HEK293 (cell line): ENCODE data around the gene CDK16.

Experiments used
- BCL6B ChIP-seq: fragments of 450-650 bp; formaldehyde crosslinking; IDR thresholded peaks from 2 replicates; pipeline ENCODE4 v1.5.1; 2017; ENCODE audit warnings: missing biosample characterization, missing genetic modification characterization
- EGR2 ChIP-seq: fragments of 450-650 bp; formaldehyde crosslinking; IDR thresholded peaks from 2 replicates; pipeline ENCODE4 v1.5.1; 2016; ENCODE audit warnings: low read depth, missing biosample characterization, missing genetic modification characterization
- ELK4 ChIP-seq: IDR thresholded peaks from 2 replicates; pipeline ENCODE4 v1.6.1; 2011; ENCODE audit warnings: mild to moderate bottlenecking, low read depth, low read length, borderline replicate concordance
- GLI2 ChIP-seq: fragments of 450-650 bp; formaldehyde crosslinking; IDR thresholded peaks from 2 replicates; pipeline ENCODE4; 2017; ENCODE audit warnings: missing biosample characterization, missing genetic modification characterization, low read depth, borderline replicate concordance
- KLF10 ChIP-seq: fragments of 450-650 bp; IDR thresholded peaks from 2 replicates; pipeline ENCODE4 v1.5.1; 2018; ENCODE audit warnings: missing biosample characterization, mild to moderate bottlenecking, missing genetic modification characterization
- KLF17 ChIP-seq: fragments of 450-650 bp; formaldehyde crosslinking; IDR thresholded peaks from 2 replicates; pipeline ENCODE4 v1.5.1; 2016; ENCODE audit warnings: missing biosample characterization, missing genetic modification characterization
- KLF7 ChIP-seq: fragments of 450-650 bp; formaldehyde crosslinking; IDR thresholded peaks from 2 replicates; pipeline ENCODE4 v1.5.1; 2016; ENCODE audit warnings: missing biosample characterization, missing genetic modification characterization, borderline replicate concordance
- MEIS1 ChIP-seq: sonication (generic); formaldehyde crosslinking; IDR thresholded peaks from 2 replicates; pipeline ENCODE4 v1.8.1; 2022; ENCODE audit warnings: missing genetic modification reagents, mild to moderate bottlenecking, borderline replicate concordance
- MYNN ChIP-seq: fragments of 450-650 bp; formaldehyde crosslinking; IDR thresholded peaks from 2 replicates; pipeline ENCODE4 v1.5.1; 2016; ENCODE audit warnings: missing biosample characterization, missing genetic modification characterization, borderline replicate concordance
- SALL2 ChIP-seq: fragments of 450-650 bp; formaldehyde crosslinking; IDR thresholded peaks from 2 replicates; pipeline ENCODE4 v1.5.0; 2017; ENCODE audit warnings: missing biosample characterization, mild to moderate bottlenecking, missing genetic modification characterization, borderline replicate concordance
- SP2 ChIP-seq: fragments of 450-650 bp; formaldehyde crosslinking; IDR thresholded peaks from 2 replicates; pipeline ENCODE4 v1.5.1; 2016; ENCODE audit warnings: missing biosample characterization, missing genetic modification characterization
- TCF7L2 ChIP-seq: IDR thresholded peaks from 2 replicates; pipeline ENCODE4 v1.6.1; 2011; ENCODE audit warnings: low read depth, mild to moderate bottlenecking, inconsistent platforms, low read length, moderate library complexity, borderline replicate concordance
- TRIM28 ChIP-seq: IDR thresholded peaks from 2 replicates; pipeline ENCODE4 v1.6.1; 2011; ENCODE audit warnings: low read length, control low read depth, borderline replicate concordance
- ZBTB10 ChIP-seq: fragments of 450-650 bp; formaldehyde crosslinking; IDR thresholded peaks from 2 replicates; pipeline ENCODE4 v1.5.1; 2016; ENCODE audit warnings: missing biosample characterization, missing genetic modification characterization
- ZBTB21 ChIP-seq: fragments of 450-650 bp; formaldehyde crosslinking; IDR thresholded peaks from 2 replicates; pipeline ENCODE4 v1.5.1; 2017; ENCODE audit warnings: missing biosample characterization, missing genetic modification characterization
- ZBTB44 ChIP-seq: fragments of 450-650 bp; IDR thresholded peaks from 2 replicates; pipeline ENCODE4 v1.5.1; 2018; ENCODE audit warnings: missing biosample characterization, mild to moderate bottlenecking, missing genetic modification characterization
- ZBTB8A ChIP-seq: fragments of 450-650 bp; formaldehyde crosslinking; IDR thresholded peaks from 2 replicates; pipeline ENCODE4 v1.5.1; 2016; ENCODE audit warnings: missing biosample characterization, missing genetic modification characterization
- ZNF133 ChIP-seq: fragments of 450-650 bp; formaldehyde crosslinking; IDR thresholded peaks from 2 replicates; pipeline ENCODE4 v1.5.1; 2016; ENCODE audit warnings: missing biosample characterization, missing genetic modification characterization
- ZNF169 ChIP-seq: fragments of 450-650 bp; formaldehyde crosslinking; IDR thresholded peaks from 2 replicates; pipeline ENCODE4 v1.5.1; 2016; ENCODE audit warnings: missing biosample characterization, missing genetic modification characterization
- ZNF18 ChIP-seq: fragments of 450-650 bp; formaldehyde crosslinking; IDR thresholded peaks from 2 replicates; pipeline ENCODE4 v1.5.1; 2016; ENCODE audit warnings: missing biosample characterization, missing genetic modification characterization
- ZNF211 ChIP-seq: fragments of 450-650 bp; formaldehyde crosslinking; IDR thresholded peaks from 2 replicates; pipeline ENCODE4 v1.5.1; 2016; ENCODE audit warnings: low read depth, missing biosample characterization, missing genetic modification characterization
- ZNF311 ChIP-seq: fragments of 450-650 bp; formaldehyde crosslinking; IDR thresholded peaks from 2 replicates; pipeline ENCODE4 v1.5.1; 2017; ENCODE audit warnings: missing biosample characterization, missing genetic modification characterization, borderline replicate concordance
- ZNF335 ChIP-seq: fragments of 450-650 bp; formaldehyde crosslinking; conservative IDR thresholded peaks from 2 replicates; pipeline ENCODE4 v1.5.1; 2016; ENCODE audit warnings: missing biosample characterization, missing genetic modification characterization
- ZNF510 ChIP-seq: fragments of 450-650 bp; formaldehyde crosslinking; IDR thresholded peaks from 2 replicates; pipeline ENCODE4 v1.5.1; 2018; ENCODE audit warnings: mild to moderate bottlenecking, missing genetic modification characterization, missing biosample characterization; ENCODE audit not compliant: insufficient replicate concordance
- ZNF600 ChIP-seq: fragments of 450-650 bp; formaldehyde crosslinking; IDR thresholded peaks from 2 replicates; pipeline ENCODE4 v1.5.1; 2016; ENCODE audit warnings: missing biosample characterization, missing genetic modification characterization
- ZNF610 ChIP-seq: fragments of 450-650 bp; formaldehyde crosslinking; IDR thresholded peaks from 2 replicates; pipeline ENCODE4 v1.5.1; 2016; ENCODE audit warnings: missing biosample characterization, missing genetic modification characterization, borderline replicate concordance
- ZNF658 ChIP-seq: fragments of 450-650 bp; formaldehyde crosslinking; IDR thresholded peaks from 2 replicates; pipeline ENCODE4; 2016; ENCODE audit warnings: missing biosample characterization, missing genetic modification characterization
- ZNF76 ChIP-seq: fragments of 450-650 bp; formaldehyde crosslinking; IDR thresholded peaks from 2 replicates; pipeline ENCODE4; 2016; ENCODE audit warnings: low read depth, missing biosample characterization, missing genetic modification characterization, borderline replicate concordance
- ZNF791 ChIP-seq: fragments of 450-650 bp; formaldehyde crosslinking; IDR thresholded peaks from 2 replicates; pipeline ENCODE4 v1.5.1; 2016; ENCODE audit warnings: missing biosample characterization, missing genetic modification characterization
- ZNF837 ChIP-seq: fragments of 450-650 bp; formaldehyde crosslinking; IDR thresholded peaks from 2 replicates; pipeline ENCODE4 v1.5.1; 2016; ENCODE audit warnings: missing biosample characterization, missing genetic modification characterization

Gene CDK16

GRCh38 chrX:47190445-47191269 lies 27.8 kb upstream of the CDK16 start (continued):
- TF ChIP-seq ZNF18 (tag by site-specific recombination) (no peak), TCF7L2 (no peak), SP2 (tag by site-specific recombination) (peak; percentile 46), ZBTB44 (no peak), ZBTB10 (tag by site-specific recombination) (no peak; the same call in 1 of the 2 replicates), ZNF169 (tag by site-specific recombination) (no peak), TRIM28 (no peak), KLF10 (no peak; the same call in 1 of the 2 replicates), ZNF610 (tag by site-specific recombination) (0 out of 2 replicates have a peak, but pooled peaks have one; percentile 46), KLF17 (no peak), ZNF211 (no peak), ZNF837 (tag by site-specific recombination) (no peak), SALL2 (tag by site-specific recombination) (no peak), ZBTB21 (tag by site-specific recombination) (0 out of 2 replicates have a peak, but pooled peaks have one; percentile 24), ZNF791 (no peak), MYNN (tag by site-specific recombination) (no peak), ELK4 (no peak), ZNF510 (no peak), ZNF133 (tag by site-specific recombination) (no peak), MEIS1 (CRISPR knock-in tag) (no peak), ZNF658 (tag by site-specific recombination) (no peak), ZBTB8A (tag by site-specific recombination) (peak; percentile 77), KLF7 (tag by site-specific recombination) (0 out of 2 replicates have a peak, but pooled peaks have one; percentile 20), ZNF335 (peak; percentile 74), BCL6B (tag by site-specific recombination) (no peak), ZNF600 (tag by site-specific recombination) (peak; percentile 71), EGR2 (tag by site-specific recombination) (0 out of 2 replicates have a peak, but pooled peaks have one; percentile 16), ZNF76 (peak; percentile 84; the same call in 1 of the 2 replicates), ZNF311 (no peak), GLI2 (no peak)
